HG02623 (cell line): ENCODE results near the gene DENND5A.
"Not testable (repeated sequence)": the region's sequence is repeated elsewhere in the genome, so short reads cannot be mapped to it uniquely, and the experiment has no call there.

Experiments used
- ATAC-seq: cut with Tn5 transposase; IDR thresholded peaks from one replicate; pipeline ENCODE4 v1.9.1; 2021; ENCODE audit warnings: moderate library complexity; ENCODE audit not compliant: unreplicated experiment

Gene DENND5A

DNA sequence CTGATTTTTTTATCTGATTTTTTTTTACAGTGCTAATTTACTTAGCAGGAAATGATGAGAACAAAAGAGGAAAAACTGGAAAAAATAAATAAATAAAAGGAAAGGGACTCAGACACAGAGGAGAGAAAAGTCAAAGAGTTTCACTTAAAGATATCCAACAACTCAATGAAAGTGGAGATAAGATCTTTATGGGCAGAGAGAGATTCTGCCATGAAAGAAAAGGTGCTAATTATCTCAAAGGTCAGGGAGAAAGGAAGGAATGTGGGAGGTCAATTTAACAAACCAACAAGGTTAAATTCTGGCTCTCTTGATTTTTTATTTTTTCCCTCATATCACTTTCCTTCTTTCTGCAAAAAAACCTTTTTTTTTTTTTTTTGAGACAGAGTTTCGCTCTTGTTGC is 86.0 kb downstream of the DENND5A start:
- no peak for ATAC-seq

GRCh38 chr11:9178716-9179115 is 86.4 kb downstream of the DENND5A start:
- no peak for ATAC-seq

- ATAC-seq: no peak
Observed at GRCh38 chr11:9177438-9178091, 87.6 kb downstream of the DENND5A start.

- no peak for ATAC-seq
Observed at GRCh38 chr11:9176550-9176949, 88.6 kb downstream of the DENND5A start.

GRCh38 chr11:9176136-9176535 is 89.0 kb downstream of the DENND5A start:
- ATAC-seq: no peak

DNA sequence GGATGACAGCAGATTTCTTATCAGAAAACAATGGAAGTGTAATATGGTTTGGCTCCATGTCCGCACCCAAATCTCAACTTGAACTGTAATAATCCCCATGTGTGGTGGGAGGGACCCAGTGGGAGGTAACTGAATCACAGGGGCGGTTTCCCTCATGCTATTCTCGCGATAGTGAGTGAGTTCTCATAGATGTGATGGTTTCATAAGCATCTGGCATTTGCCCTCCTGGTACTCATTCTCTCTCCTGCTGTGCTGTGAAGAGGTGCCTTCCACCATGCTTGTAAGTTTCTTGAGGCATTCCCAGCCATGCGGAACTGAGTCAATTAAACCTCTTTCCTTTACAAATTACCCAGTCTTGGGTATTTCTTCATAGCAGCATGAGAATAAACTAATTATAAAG is 92.8 kb downstream of the DENND5A start:
- no peak for ATAC-seq

DNA sequence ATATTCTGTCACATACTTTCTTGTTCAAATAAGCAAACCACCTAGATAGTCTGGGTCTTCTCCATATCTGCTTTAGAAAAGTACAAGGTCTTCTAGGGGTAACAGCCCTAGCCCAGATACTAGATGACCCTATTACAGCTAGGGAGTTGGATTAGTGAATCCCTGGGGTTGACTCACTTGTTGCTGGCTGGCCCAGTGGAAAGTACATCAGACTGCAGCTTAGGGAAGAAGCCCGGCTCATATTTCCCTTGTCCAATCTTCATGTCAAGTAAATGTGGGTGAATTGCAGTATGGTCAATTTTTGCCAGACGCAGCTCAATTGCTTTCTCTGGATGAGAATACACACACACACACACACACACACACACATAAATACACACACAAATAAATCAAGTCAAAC is 94.7 kb downstream of the DENND5A start:
- ATAC-seq: no peak

GRCh38 chr11:9169595-9170295 is 95.4 kb downstream of the DENND5A start:
- ATAC-seq: no peak

DNA sequence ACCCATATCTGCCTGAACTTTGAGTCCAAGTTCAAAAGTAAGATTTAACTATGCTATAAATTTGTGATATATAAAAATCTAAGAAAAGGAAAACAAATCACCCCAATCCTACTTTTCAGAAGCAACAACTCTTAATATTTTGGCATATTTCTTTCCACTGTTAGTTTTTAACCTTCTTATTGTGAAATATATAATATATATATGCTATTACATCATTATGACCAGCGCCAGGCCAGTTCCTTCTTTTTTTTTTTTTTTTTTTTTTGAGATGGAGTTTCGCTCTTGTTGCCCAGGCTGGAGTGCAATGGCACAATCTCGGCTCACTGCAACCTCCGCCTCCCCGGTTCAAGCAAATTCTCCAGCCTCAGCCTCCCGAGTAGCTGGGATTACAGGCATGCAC is 103.2 kb downstream of the DENND5A start:
- not testable (repeated sequence) for ATAC-seq

DNA sequence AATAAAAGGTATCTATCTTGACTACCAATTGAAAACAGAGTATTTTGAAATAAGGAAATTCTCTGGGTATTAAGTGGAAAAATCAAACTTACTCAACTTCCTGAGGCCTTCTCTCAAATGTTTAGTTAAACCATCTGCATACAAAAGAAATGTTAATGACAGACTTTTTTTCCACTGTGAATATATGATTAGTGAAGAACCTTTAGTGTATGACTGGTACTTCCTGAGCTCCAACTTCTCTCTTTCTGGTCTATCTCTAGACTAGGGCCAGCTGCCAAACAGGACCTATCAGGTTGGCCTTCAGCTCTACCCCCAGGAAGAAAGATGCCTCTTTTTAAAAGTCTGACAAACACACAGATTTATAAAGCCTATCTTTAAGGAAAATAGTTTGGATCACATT is 105.0 kb downstream of the DENND5A start:
- no peak for ATAC-seq

GRCh38 chr11:9158898-9159391 is 106.2 kb downstream of the DENND5A start:
- no peak for ATAC-seq

GRCh38 chr11:9155930-9156329 is 109.2 kb downstream of the DENND5A start:
- no peak for ATAC-seq

DNA sequence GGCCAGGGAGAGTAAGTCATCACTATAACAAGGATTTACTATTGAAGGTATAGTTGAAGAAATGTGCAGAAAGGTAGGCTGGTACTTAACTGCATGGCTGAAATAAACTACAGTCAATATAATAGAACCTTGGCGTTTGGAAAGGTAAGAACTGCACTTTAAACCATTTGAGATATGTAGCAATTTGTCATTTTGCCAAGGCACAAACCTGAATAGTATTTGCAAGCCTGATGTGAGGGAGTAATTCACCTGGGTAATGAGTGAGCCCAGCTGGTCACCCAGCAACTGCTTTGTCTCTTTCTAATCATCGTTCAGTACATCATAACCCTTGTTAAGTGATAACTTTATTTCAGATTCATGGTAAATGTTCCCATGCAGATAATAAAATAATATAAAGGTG is 111.5 kb downstream of the DENND5A start:
- no peak for ATAC-seq

- ATAC-seq: no peak
Observed at GRCh38 chr11:9151631-9152030, 113.5 kb downstream of the DENND5A start.

DNA sequence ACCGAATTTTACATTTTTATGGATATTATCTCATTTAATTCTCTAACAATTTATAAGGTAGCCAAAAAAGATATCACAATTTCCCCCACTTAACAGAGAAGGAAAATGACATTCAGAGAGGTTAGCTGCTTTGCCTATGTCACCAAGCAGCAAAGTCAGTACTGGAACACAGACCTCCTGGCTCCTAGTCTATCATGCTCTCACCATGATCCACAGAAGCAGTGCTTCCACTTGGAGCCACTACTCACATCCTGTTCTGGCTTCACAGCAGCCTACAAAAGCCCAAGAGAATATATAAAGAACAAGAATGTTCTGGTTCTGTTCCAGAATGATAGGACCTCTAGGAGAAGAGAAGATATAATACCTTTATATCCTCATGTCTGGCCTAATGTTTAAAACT is 114.2 kb downstream of the DENND5A start:
- no peak for ATAC-seq

DNA sequence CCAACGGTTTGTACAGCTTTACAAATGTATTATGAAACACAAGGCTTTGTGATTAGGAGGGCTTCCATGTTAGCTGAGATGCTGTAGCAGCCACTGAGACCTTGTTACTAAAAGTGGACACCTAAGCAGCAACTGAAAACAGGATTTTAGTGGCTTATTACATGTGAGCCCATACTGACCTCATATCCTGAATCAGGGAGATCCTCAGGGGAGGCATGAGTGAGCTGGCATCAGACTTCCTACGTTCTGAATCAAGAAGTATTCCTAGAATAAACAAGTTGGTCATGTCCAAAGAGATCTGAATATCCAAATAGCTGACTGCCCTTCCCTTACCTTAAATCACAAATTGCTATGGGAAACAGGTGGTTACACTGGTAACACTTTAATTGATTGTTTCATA is 114.6 kb downstream of the DENND5A start:
- no peak for ATAC-seq

- ATAC-seq: no peak
Observed at GRCh38 chr11:9148727-9149126, 116.4 kb downstream of the DENND5A start.

GRCh38 chr11:9148035-9148434 is 117.1 kb downstream of the DENND5A start:
- no peak for ATAC-seq

GRCh38 chr11:9146477-9146876 is 118.7 kb downstream of the DENND5A start:
- ATAC-seq: no peak

GRCh38 chr11:9145283-9145682 is 119.9 kb downstream of the DENND5A start:
- no peak for ATAC-seq

GRCh38 chr11:9144828-9145227 is 120.3 kb downstream of the DENND5A start:
- no peak for ATAC-seq

DNA sequence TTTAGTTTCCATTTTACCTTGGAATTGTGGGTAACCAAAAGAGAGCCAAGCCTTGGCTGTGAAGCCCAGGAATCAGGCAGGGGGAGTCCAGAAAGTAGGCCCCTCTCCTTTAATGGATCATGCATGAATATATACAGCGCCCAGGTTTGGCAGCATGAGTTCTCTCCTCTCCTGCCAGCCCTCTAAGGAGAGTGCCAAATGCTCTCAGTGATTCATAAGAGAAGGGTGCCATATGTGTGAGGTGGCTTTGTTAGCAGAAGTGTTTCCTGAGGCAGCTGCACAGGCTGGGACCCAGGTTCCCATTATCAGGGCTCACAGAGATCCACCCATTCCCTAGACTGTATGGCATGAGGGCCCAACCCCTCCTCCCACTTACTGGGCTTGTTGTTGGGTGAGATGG is 121.4 kb downstream of the DENND5A start:
- ATAC-seq: no peak

- no peak for ATAC-seq
Observed at GRCh38 chr11:9142732-9143131, 122.4 kb downstream of the DENND5A start.
